ENCODE measurements around the gene TSPAN2.

DNA sequence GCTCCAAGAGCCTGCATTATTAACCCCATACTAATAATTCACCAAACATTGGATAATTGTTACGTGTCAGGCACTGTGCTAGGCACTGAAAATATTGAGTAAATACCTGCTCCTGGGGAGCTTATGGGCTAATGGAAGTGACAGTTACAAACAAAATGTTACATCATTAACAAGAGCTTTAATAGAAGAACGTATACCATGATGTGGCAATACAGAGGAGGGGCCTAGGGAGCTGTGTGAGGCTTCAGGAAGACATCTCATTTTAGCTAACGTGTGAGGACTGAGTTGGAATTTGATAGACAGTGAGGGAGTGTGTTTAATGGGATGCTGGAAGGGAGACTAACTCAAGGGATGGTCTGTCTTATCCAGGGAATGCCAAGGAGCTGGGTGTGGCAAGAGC lies 16.5 kb upstream of the TSPAN2 start:
- TF ChIP-seq POLR2A (IDR thresholded peaks at IDR 0.05): no peak
- TF ChIP-seq, protein P1, sequence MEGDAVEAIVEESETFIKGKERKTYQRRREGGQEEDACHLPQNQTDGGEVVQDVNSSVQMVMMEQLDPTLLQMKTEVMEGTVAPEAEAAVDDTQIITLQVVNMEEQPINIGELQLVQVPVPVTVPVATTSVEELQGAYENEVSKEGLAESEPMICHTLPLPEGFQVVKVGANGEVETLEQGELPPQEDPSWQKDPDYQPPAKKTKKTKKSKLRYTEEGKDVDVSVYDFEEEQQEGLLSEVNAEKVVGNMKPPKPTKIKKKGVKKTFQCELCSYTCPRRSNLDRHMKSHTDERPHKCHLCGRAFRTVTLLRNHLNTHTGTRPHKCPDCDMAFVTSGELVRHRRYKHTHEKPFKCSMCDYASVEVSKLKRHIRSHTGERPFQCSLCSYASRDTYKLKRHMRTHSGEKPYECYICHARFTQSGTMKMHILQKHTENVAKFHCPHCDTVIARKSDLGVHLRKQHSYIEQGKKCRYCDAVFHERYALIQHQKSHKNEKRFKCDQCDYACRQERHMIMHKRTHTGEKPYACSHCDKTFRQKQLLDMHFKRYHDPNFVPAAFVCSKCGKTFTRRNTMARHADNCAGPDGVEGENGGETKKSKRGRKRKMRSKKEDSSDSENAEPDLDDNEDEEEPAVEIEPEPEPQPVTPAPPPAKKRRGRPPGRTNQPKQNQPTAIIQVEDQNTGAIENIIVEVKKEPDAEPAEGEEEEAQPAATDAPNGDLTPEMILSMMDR (IDR thresholded peaks at IDR 0.05): no peak

Measured in heart left ventricle (tissue), 13 donors.